ACC112 (cell line): ENCODE results near the gene FBXL13.

ENCODE experiments used
- H2AFZ ChIP-seq: fragments of 200-600 bp; sonication (generic); one replicate; pipeline ENCODE4 v1.6.0; 2017; ENCODE audit warnings: antibody characterized with exemption, low read length; ENCODE audit not compliant: unreplicated experiment
- H3K27ac ChIP-seq: fragments of 200-600 bp; sonication (generic); 2 replicates; pipeline ENCODE4 v1.5.1; 2014; ENCODE audit warnings: low read depth, mild to moderate bottlenecking, antibody characterized with exemption, low read length, moderate library complexity
- H3K27me3 ChIP-seq: fragments of 200-600 bp; sonication (generic); 2 replicates; pipeline ENCODE4 v1.6.1; 2014; ENCODE audit warnings: mild to moderate bottlenecking, antibody characterized with exemption, low read length, moderate library complexity, mixed read lengths; ENCODE audit not compliant: insufficient read depth
- H3K36me3 ChIP-seq: fragments of 200-600 bp; sonication (generic); 2 replicates; pipeline ENCODE4 v1.6.1; 2016; ENCODE audit warnings: mild to moderate bottlenecking, antibody characterized with exemption, low read length, moderate library complexity, mixed read lengths; ENCODE audit not compliant: insufficient read depth
- H3K4me1 ChIP-seq: fragments of 200-600 bp; sonication (generic); one replicate; pipeline ENCODE4 v1.6.1; 2016; ENCODE audit warnings: low read length, mixed read lengths; ENCODE audit not compliant: insufficient read depth, unreplicated experiment, control insufficient read depth
- H3K4me3 ChIP-seq: fragments of 200-600 bp; sonication (generic); 2 replicates; pipeline ENCODE4 v1.5.1; 2014; ENCODE audit warnings: mild to moderate bottlenecking, low read depth, low read length
- H3K79me2 ChIP-seq: fragments of 200-600 bp; sonication (generic); one replicate; pipeline ENCODE4 v1.6.0; 2016; ENCODE audit warnings: low read length; ENCODE audit not compliant: control insufficient read depth, unreplicated experiment, insufficient read depth

FBXL13 gene

GRCh38 chr7:102943423-102944169 is 131.0 kb downstream of the FBXL13 start:
- H3K36me3 ChIP-seq, result no peaks in the 10 kb centered on the region
- no peaks in the 10 kb centered on the region for H3K79me2 ChIP-seq
- no peaks in the 10 kb centered on the region for H3K4me1 ChIP-seq
- H3K27me3 ChIP-seq, result no peaks in the 10 kb centered on the region
- no peak overlapping the region for H3K4me3 ChIP-seq
- H2AFZ ChIP-seq, result no peak overlapping the region
- no peak overlapping the region for H3K27ac ChIP-seq

DNA sequence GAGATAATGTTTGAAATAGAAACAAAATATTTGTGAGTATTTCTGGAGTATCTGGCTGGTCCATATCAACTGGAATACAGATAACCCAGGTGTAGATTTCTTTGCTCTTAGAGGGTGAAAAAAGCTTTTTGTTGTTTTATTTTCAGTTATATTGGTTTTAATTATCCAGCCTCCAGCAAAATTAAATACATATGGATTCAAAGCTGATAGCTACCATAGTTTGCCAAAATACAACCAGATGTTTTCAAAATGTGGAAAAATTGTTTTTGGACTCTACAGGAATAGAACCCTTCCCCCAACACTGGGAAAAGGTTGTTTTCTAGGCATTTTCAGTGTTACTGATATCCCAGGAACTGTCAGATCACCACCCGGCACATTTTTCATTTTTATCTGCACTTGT is 131.7 kb downstream of the FBXL13 start:
- no peaks in the 10 kb centered on the region for H3K79me2 ChIP-seq
- H3K4me3 ChIP-seq, result no peak overlapping the region
- H3K27ac ChIP-seq, result no peak overlapping the region
- H3K27me3 ChIP-seq, result no peaks in the 10 kb centered on the region
- H2AFZ ChIP-seq, result no peak overlapping the region
- no peaks in the 10 kb centered on the region for H3K4me1 ChIP-seq
- no peaks in the 10 kb centered on the region for H3K36me3 ChIP-seq

- H3K36me3 ChIP-seq, result no peaks in the 10 kb centered on the region
- no peak overlapping the region for H3K4me3 ChIP-seq
- H3K27ac ChIP-seq, result no peak overlapping the region
- no peaks in the 10 kb centered on the region for H3K4me1 ChIP-seq
- H3K27me3 ChIP-seq, result no peaks in the 10 kb centered on the region
- no peaks in the 10 kb centered on the region for H3K79me2 ChIP-seq
- no peak overlapping the region for H2AFZ ChIP-seq
These were observed 132.3 kb downstream of the FBXL13 start for GRCh38 chr7:102942181-102942866.

DNA sequence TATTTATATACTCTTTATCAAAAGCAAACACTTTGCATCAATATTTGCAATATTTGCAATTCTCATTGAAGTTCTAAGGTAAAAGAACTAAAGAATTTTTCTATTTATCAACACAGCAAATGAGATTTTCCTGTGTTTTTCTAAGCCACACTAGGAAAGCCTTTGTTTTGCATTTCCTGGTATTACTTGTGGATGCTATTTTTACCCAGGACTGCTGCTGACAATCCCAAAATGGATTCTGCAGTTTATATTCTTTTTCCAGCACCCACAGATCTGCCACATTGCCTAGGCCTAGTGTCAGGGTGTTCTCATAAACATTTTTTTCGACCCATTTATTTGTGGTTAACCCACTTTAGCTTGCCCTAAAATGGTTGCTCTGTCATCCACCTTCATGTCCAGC is 135.9 kb downstream of the FBXL13 start:
- Histone ChIP-seq H3K36me3 (no peaks in the 10 kb centered on the region), H3K27ac (no peak overlapping the region), H3K4me3 (no peak overlapping the region), H3K79me2 (no peaks in the 10 kb centered on the region), H3K27me3 (no peaks in the 10 kb centered on the region), H2AFZ (no peak overlapping the region), H3K4me1 (peaks cover 18% of the 10 kb centered on the region)

GRCh38 chr7:102935450-102936115 is 139.0 kb downstream of the FBXL13 start:
- Histone ChIP-seq H3K4me3 (no peak overlapping the region; the same call in 1 of the 2 replicates), H2AFZ (no peak overlapping the region), H3K27ac (no peak overlapping the region), H3K4me1 (peaks cover 26% of the 10 kb centered on the region), H3K79me2 (no peaks in the 10 kb centered on the region), H3K36me3 (no peaks in the 10 kb centered on the region), H3K27me3 (no peaks in the 10 kb centered on the region)

DNA sequence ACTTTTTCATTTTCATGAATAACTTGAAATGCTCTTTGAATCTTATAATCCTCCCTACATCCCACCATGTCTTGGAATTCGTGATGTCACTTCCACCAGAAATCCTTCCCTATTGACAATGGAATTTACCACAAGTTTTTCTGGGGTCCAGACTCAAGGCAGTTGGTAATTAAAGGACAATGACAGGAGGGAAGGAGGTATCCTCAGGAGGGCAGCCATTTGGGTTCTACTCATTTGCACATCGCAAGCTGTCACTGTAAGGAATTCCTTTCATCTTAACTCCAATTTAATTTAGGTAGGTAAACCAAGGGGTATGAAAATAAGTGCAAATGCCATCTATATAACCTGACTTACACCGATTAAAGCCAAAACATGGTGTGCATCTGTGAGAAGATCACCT is 139.9 kb downstream of the FBXL13 start:
- peaks cover 26% of the 10 kb centered on the region for H3K4me1 ChIP-seq
- peak overlapping the region; percentile 70 for H3K27ac ChIP-seq
- no peaks in the 10 kb centered on the region for H3K27me3 ChIP-seq
- peak overlapping the region; percentile 27 for H3K4me3 ChIP-seq
- H2AFZ ChIP-seq, result peak overlapping the region; percentile 58
- no peaks in the 10 kb centered on the region for H3K79me2 ChIP-seq
- no peaks in the 10 kb centered on the region for H3K36me3 ChIP-seq

GRCh38 chr7:102934239-102934638 is 140.4 kb downstream of the FBXL13 start:
- Histone ChIP-seq H3K27me3 (no peaks in the 10 kb centered on the region), H3K79me2 (no peaks in the 10 kb centered on the region), H3K27ac (peak overlapping the region; percentile 70), H2AFZ (peak overlapping the region; percentile 58), H3K4me1 (peaks cover 26% of the 10 kb centered on the region), H3K4me3 (peak overlapping the region; percentile 27), H3K36me3 (no peaks in the 10 kb centered on the region)

DNA sequence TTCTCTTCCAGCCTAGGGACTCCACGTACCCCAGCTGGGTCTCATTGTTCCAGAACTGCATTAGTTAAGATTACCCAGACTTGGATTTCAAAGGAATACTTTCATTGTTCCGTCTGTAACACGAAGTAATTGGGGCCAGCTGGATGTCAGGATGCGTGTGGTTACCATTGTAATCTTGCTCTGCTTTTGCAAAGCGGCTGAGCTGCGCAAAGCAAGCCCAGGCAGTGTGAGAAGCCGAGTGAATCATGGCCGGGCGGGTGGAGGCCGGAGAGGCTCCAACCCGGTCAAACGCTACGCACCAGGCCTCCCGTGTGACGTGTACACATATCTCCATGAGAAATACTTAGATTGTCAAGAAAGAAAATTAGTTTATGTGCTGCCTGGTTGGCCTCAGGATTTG is 140.8 kb downstream of the FBXL13 start:
- no peaks in the 10 kb centered on the region for H3K79me2 ChIP-seq
- peak overlapping the region; percentile 70 for H3K27ac ChIP-seq
- no peaks in the 10 kb centered on the region for H3K36me3 ChIP-seq
- H3K4me1 ChIP-seq, result peaks cover 26% of the 10 kb centered on the region
- peak overlapping the region; percentile 27 for H3K4me3 ChIP-seq
- peak overlapping the region; percentile 86 for H2AFZ ChIP-seq
- H3K27me3 ChIP-seq, result no peaks in the 10 kb centered on the region

- Histone ChIP-seq H3K27ac (no peak overlapping the region), H3K4me3 (no peak overlapping the region), H3K4me1 (peaks cover 35% of the 10 kb centered on the region), H2AFZ (no peak overlapping the region), H3K27me3 (no peaks in the 10 kb centered on the region), H3K79me2 (no peaks in the 10 kb centered on the region), H3K36me3 (no peaks in the 10 kb centered on the region)
These were observed 142.8 kb downstream of the FBXL13 start for GRCh38 chr7:102931757-102932156.

DNA sequence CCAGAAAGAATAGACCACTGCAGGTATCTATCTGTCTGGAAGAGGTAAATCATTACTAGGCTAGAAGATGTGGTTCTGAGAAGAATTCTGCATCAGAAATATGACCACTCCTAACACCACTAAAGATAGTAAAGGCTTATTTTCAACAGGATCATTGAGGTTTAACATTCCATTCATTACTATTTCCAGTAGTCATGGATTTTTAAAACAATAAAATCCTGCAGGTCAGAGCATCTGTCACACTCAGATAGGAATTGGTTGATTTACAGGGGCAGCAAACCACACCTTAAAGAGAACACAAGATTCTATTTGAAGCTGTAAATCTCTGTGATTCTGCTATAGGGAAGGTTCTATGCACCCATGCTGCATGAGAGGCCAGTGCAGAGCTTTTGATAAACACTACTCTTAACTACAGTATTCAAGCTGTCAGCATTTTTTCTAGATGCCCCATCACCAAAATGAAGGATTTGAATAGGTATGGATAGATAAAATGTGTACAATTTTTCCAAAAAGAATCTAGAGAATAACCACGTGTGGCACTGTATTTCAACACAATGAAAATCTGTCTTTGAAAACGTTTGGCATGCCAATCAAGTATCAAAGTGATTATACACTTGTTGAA is 147.2 kb downstream of the FBXL13 start:
- no peak overlapping the region for H3K27ac ChIP-seq
- no peaks in the 10 kb centered on the region for H3K36me3 ChIP-seq
- H3K27me3 ChIP-seq, result no peaks in the 10 kb centered on the region

More for the DNA sequence above, 147.2 kb downstream of the FBXL13 start:
- H2AFZ ChIP-seq, result no peak overlapping the region
- H3K79me2 ChIP-seq, result no peaks in the 10 kb centered on the region
- no peak overlapping the region for H3K4me3 ChIP-seq
- H3K4me1 ChIP-seq, result peaks cover 19% of the 10 kb centered on the region
